CD8-positive, alpha-beta memory T cell (primary cell): ENCODE measurements around the gene KLF1. TPM values are rescaled to one million over a fixed set of nuclear protein-coding genes. Genes with fewer than 3 reads are reported as not detected.
A peak's percentile ranks its signal among the peaks of the same experiment; 100 is the strongest.
"Not testable (repeated sequence)": the region's sequence is repeated elsewhere in the genome, so short reads cannot be mapped to it uniquely, and the experiment has no call there.

ENCODE experiments used
- CTCF ChIA-PET: fragments of 350-600 bp; sonication (Branson Sonifier 250); formaldehyde crosslinking; loops from one replicate; lab custom pipeline; 2021; ENCODE audit warnings: antibody characterized with exemption; lab: Charles Lee
- POLR2A ChIA-PET: fragments of 350-600 bp; sonication (Branson Sonifier 250); formaldehyde crosslinking; loops from one replicate; lab custom pipeline; 2021; ENCODE audit warnings: antibody characterized with exemption; lab: Charles Lee
- DNase-seq, 5 donors: peaks; one replicate each; pipeline versions ENCODE4 v3.0.0 to v3.0.0-alpha.2; 2020 to 2022; ENCODE audit warnings: mixed read lengths in 1 of 5
- H3K27ac ChIP-seq: one replicate; pipeline ENCODE4 v1.7.0; 2013; ENCODE audit warnings: low read depth, mild to moderate bottlenecking, low read length, moderate library complexity
- H3K27me3 ChIP-seq: 2 replicates; pipeline ENCODE4 v1.7.0; 2013; ENCODE audit warnings: low read length, mild to moderate bottlenecking; ENCODE audit not compliant: insufficient read depth, poor library complexity, severe bottlenecking
- H3K36me3 ChIP-seq: 2 replicates; pipeline ENCODE4 v1.7.0; 2013; ENCODE audit warnings: mild to moderate bottlenecking, low read length, moderate library complexity; ENCODE audit not compliant: insufficient read depth
- H3K4me1 ChIP-seq: 2 replicates; pipeline ENCODE4 v1.7.0; 2013; ENCODE audit warnings: mild to moderate bottlenecking, low read length, moderate library complexity; ENCODE audit not compliant: insufficient read depth
- H3K4me3 ChIP-seq: 2 replicates; pipeline ENCODE4 v1.7.0; 2013; ENCODE audit warnings: mild to moderate bottlenecking, low read length
- H3K9me3 ChIP-seq: 2 replicates; pipeline ENCODE4 v1.7.0; 2013; ENCODE audit warnings: mild to moderate bottlenecking, low read length
- H3K27ac Mint-ChIP-seq, 8 donors: one replicate each; pipeline ENCODE4 v1.8.0; 2020 to 2021; ENCODE audit warnings: mixed read lengths in 8 of 8, mild to moderate bottlenecking in 6 of 8, inconsistent platforms in 3 of 8, moderate library complexity in 3 of 8
- H3K27me3 Mint-ChIP-seq, 2 donors: one replicate each; pipeline ENCODE4 v1.8.0; 2020 to 2021; ENCODE audit warnings: mixed read lengths in 2 of 2, mild to moderate bottlenecking in 1 of 2, moderate library complexity in 1 of 2
- H3K36me3 Mint-ChIP-seq, 3 donors: one replicate each; pipeline ENCODE4 v1.8.0; 2020 to 2021; ENCODE audit warnings: mixed read lengths in 3 of 3, inconsistent platforms in 1 of 3, mild to moderate bottlenecking in 1 of 3
- H3K4me1 Mint-ChIP-seq, 3 donors: one replicate each; pipeline ENCODE4 v1.8.0; 2020 to 2021; ENCODE audit warnings: mixed read lengths in 3 of 3, inconsistent platforms in 1 of 3, mild to moderate bottlenecking in 1 of 3
- H3K4me3 Mint-ChIP-seq, 7 donors: one replicate each; pipeline ENCODE4 v1.8.0; 2020 to 2021; ENCODE audit warnings: mixed read lengths in 7 of 7, mild to moderate bottlenecking in 6 of 7, moderate library complexity in 4 of 7, inconsistent platforms in 2 of 7
- H3K9me3 Mint-ChIP-seq, 5 donors: one replicate each; pipeline ENCODE4 v1.8.0; 2020 to 2022; ENCODE audit warnings: mixed read lengths in 5 of 5, mild to moderate bottlenecking in 3 of 5, moderate library complexity in 2 of 5, inconsistent platforms in 1 of 5
- polyA plus RNA-seq: library from polyadenylated mRNA; unstranded; fragments of 300-500 nt; fragmentation: Illumina TruSeq; gene quantifications from one replicate; pipeline ENCODE4 v1.2.3, GENCODE V29; 2021
- total RNA-seq, 2 experiments: library from RNA; stranded (reverse); gene quantifications; one replicate each; pipeline ENCODE4 v1.2.3, GENCODE V29; 2021

Gene KLF1
- total and polyA plus RNA-seq, 3 experiments from 2014 or later: 0.84 to 0.90 TPM; not detected in 1

GRCh38 chr19:12924621-12925310 lies 37.8 kb upstream of the KLF1 start:
- H3K27me3 ChIP-seq: no peaks in the 10 kb centered on the region
- no peaks in the 10 kb centered on the region for H3K9me3 Mint-ChIP-seq
- POLR2A ChIA-PET: no interaction called here
- DNase-seq: no peak
- H3K4me3 ChIP-seq: no peak overlapping the region
- peaks cover 8 to 63% (median 11%) of the 10 kb centered on the region in 3 donors for H3K36me3 Mint-ChIP-seq
- no peaks in the 10 kb centered on the region for H3K27me3 Mint-ChIP-seq
- H3K36me3 ChIP-seq: peaks cover 37% of the 10 kb centered on the region
- H3K4me1 Mint-ChIP-seq: peaks cover 3 to 10% (median 4%) of the 10 kb centered on the region in 3 donors
- H3K27ac ChIP-seq: no peak overlapping the region
- H3K9me3 ChIP-seq: no peaks in the 10 kb centered on the region
- peak overlapping the region in 1 of 8 donors; percentile 41 for H3K27ac Mint-ChIP-seq
- CTCF ChIA-PET: interaction anchor here (1.0 kb wide), 1 partner anchor 40 kb away, joined by 3 read pairs; no protein-coding TSS in a partner anchor
- H3K4me3 Mint-ChIP-seq: no peak overlapping the region
- no peaks in the 10 kb centered on the region for H3K4me1 ChIP-seq

DNA sequence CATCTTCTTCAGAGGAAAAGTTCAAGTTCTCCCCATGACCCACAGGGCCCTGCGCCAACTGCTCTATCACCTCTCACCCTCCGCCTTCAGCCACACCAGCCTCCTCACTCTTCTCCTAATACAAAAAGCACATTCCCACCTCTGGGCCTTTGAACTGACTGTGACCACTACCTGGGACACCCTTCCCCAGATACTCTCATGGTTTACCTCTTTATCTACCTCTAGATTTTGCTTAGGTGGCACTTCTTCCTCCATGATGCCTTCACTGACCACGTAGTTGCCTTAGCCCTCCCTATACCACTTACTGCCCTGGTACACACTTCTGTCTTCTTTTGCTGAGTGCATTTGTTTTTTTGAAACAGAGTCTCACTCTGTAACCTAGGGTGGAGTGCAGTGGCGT lies 36.0 kb upstream of the KLF1 start:
- Mint-ChIP-seq H3K36me3 (peaks cover 5 to 48% (median 8%) of the 10 kb centered on the region in 3 donors), H3K27ac (peak overlapping the region in 3 of 8 donors; percentile 17 to 63 (median 54)), H3K4me1 (peaks cover 8 to 16% (median 12%) of the 10 kb centered on the region in 3 donors), H3K9me3 (no peaks in the 10 kb centered on the region), H3K4me3 (no peak overlapping the region), H3K27me3 (no peaks in the 10 kb centered on the region)
- no peaks in the 10 kb centered on the region for H3K9me3 ChIP-seq
- DNase-seq: no peak
- peaks cover 23% of the 10 kb centered on the region for H3K36me3 ChIP-seq
- ChIA-PET POLR2A (no interaction called here), CTCF (interaction anchor here (1.3 kb wide), 1 partner anchor 38 kb away, joined by 3 read pairs; no protein-coding TSS in a partner anchor)
- peaks cover 5% of the 10 kb centered on the region for H3K4me1 ChIP-seq
- no peak overlapping the region for H3K4me3 ChIP-seq
- no peaks in the 10 kb centered on the region for H3K27me3 ChIP-seq
- H3K27ac ChIP-seq: no peak overlapping the region

DNA sequence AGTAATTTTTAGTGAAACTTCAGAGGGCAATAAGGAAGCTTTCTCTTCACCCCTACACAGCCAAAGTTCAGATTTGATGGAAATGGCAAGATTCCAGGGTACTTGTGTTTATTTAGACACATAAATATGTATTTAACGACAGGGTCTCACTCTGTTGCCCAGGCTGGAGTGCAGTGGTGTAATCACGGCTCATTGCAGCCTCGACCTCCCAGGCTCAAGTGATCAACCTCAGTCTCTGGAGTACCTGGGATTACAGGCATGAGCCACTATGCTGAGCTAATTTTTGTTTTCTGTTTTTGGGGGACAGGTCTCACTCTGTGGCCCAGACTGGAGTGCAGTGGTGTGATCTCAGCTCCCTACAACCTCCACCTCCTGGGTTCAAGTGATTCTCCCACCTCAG lies 34.0 kb upstream of the KLF1 start:
- ChIA-PET CTCF (interaction anchor here (2.4 kb wide), 1 partner anchor 44 kb away, joined by 8 read pairs; no protein-coding TSS in a partner anchor), POLR2A (no interaction called here)
- Mint-ChIP-seq H3K4me3 (peak overlapping the region in 1 of 7 donors; percentile 6), H3K27me3 (no peaks in the 10 kb centered on the region), H3K9me3 (no peaks in the 10 kb centered on the region), H3K36me3 (peaks cover 3 to 35% (median 5%) of the 10 kb centered on the region in 3 donors), H3K4me1 (peaks cover 12 to 20% (median 14%) of the 10 kb centered on the region in 3 donors), H3K27ac (peak overlapping the region in 4 of 8 donors; percentile 9 to 80 (median 38))
- Histone ChIP-seq H3K4me3 (no peak overlapping the region), H3K27me3 (no peaks in the 10 kb centered on the region), H3K36me3 (peaks cover 12% of the 10 kb centered on the region), H3K27ac (no peak overlapping the region), H3K9me3 (no peaks in the 10 kb centered on the region), H3K4me1 (peaks cover 5% of the 10 kb centered on the region)
- DNase-seq: no peak

DNA sequence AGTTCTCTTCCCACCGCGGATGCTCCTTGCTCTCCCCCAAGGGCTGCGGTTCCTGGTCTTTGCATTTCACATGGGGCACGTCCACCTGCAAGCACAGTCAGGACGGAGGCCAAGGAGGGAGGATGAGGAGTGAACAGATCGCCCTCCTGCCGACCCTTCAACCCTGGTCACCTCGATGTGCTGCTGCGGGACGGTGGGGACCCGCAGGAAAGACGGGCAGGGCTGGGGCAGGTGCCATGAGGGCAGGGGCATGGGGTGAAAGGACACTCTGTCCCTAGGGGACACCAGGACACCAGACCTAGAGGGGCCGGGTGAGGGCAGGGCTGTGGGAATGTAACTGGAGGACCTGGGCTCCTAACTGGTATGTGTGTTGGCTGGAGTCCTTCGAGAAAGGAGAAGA lies 31.3 kb upstream of the KLF1 start:
- no peak for DNase-seq
- peak overlapping the region in 4 of 8 donors; percentile 17 to 86 (median 81) for H3K27ac Mint-ChIP-seq
- POLR2A ChIA-PET: interaction anchor here (1.4 kb wide), 1 partner anchor 15 kb away, joined by 12 read pairs; the partner anchor contains the start of gene FARSA
- H3K27me3 ChIP-seq: no peaks in the 10 kb centered on the region
- no peaks in the 10 kb centered on the region for H3K9me3 ChIP-seq
- no peaks in the 10 kb centered on the region for H3K9me3 Mint-ChIP-seq
- peaks cover 0 to 2% of the 10 kb centered on the region in 2 donors for H3K27me3 Mint-ChIP-seq
- CTCF ChIA-PET: no interaction called here
- no peaks in the 10 kb centered on the region for H3K36me3 ChIP-seq
- H3K4me3 Mint-ChIP-seq: peak overlapping the region in 1 of 7 donors; percentile 23
- H3K4me3 ChIP-seq: no peak overlapping the region
- H3K4me1 Mint-ChIP-seq: peaks cover 28 to 43% (median 29%) of the 10 kb centered on the region in 3 donors
- no peak overlapping the region for H3K27ac ChIP-seq
- peaks cover 24% of the 10 kb centered on the region for H3K4me1 ChIP-seq
- H3K36me3 Mint-ChIP-seq: peaks cover 3 to 12% (median 5%) of the 10 kb centered on the region in 3 donors

- H3K27me3 ChIP-seq, H3K36me3 ChIP-seq, H3K9me3 ChIP-seq, DNase-seq, H3K4me3 Mint-ChIP-seq, H3K4me3 ChIP-seq, H3K9me3 Mint-ChIP-seq, H3K27me3 Mint-ChIP-seq, H3K36me3 Mint-ChIP-seq, H3K27ac ChIP-seq: not testable (repeated sequence)
- H3K4me1 ChIP-seq: peaks cover 28% of the 10 kb centered on the region
- Mint-ChIP-seq H3K4me1 (peaks cover 28 to 45% (median 31%) of the 10 kb centered on the region in 3 donors), H3K27ac (peak overlapping the region in 2 of 8 donors; percentile 50 to 58)
- POLR2A ChIA-PET: interaction anchor here (0.6 kb wide), 3 partner anchors 18 to 965 kb away, joined by 3 read pairs; partner anchors contain the start of gene FARSA
- CTCF ChIA-PET: interaction anchor here (1.0 to 1.2 kb wide), 2 partner anchors 31 to 39 kb away, joined by 3 read pairs; no protein-coding TSS in a partner anchor
Measured at GRCh38 chr19:12915860-12916259, 28.9 kb upstream of the KLF1 start.

DNA sequence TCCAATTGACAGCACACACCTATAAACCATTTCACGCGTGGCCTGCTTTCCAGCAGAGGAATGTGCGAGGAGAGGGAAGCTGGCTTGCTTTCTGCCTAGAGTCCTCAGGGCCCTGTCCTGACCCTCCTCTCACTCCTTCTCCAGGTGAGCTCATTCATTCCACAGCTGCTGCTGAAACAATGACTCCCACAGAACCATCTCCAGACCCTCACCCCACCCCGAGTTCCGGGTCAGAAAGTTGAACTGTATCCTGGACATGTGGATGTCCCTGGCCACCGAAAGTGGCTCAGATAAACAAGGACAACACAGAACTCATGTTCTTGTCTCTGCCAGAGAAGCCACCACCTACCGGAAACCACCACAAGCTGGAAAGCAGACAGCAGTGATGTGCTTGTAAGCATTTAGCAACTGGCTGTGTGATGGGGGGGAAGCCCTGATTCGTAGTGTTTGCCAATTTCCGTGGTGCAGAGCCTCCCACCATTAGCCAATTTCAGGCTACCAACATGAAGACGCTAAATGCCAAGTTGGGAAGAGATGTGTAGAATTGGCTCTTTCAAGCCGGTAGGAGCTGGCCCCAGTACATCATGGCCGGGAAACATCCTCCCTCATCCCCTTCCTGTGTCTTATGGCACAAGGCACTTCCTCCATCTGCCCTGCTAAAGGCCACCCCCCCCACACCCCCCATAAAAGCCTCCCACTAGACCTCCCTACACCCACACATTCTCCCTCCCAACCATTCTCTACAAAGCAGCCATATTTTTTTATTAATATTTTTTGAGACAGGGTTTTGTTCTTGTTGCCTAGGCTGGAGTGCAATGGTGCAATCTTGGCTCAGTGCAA lies 27.1 kb upstream of the KLF1 start:
- Histone ChIP-seq H3K36me3 (no peaks in the 10 kb centered on the region), H3K4me3 (peak overlapping the region; percentile 39), H3K4me1 (peaks cover 28% of the 10 kb centered on the region), H3K27ac (no peak overlapping the region), H3K9me3 (no peaks in the 10 kb centered on the region), H3K27me3 (no peaks in the 10 kb centered on the region)
- Mint-ChIP-seq H3K27ac (peak overlapping the region; percentile 88 to 96 (median 92)), H3K27me3 (peaks cover 0 to 2% of the 10 kb centered on the region in 2 donors), H3K36me3 (no peaks in the 10 kb centered on the region), H3K4me1 (peaks cover 22 to 37% (median 22%) of the 10 kb centered on the region in 3 donors), H3K4me3 (peak overlapping the region; percentile 50 to 83 (median 71)), H3K9me3 (no peaks in the 10 kb centered on the region)
- DNase-seq: peak; percentile 26 to 76 (median 44)
- CTCF ChIA-PET: interaction anchor here (1.1 to 2.8 kb wide), 7 partner anchors 10 to 148 kb away, joined by 3 to 10 read pairs (median 3); partner anchors contain the start of genes GCDH and KLF1
- POLR2A ChIA-PET: interaction anchor here (0.5 to 1.5 kb wide), 6 partner anchors 14 to 159 kb away, joined by 4 to 9 read pairs (median 8); partner anchors contain the start of genes CALR, DNASE2 and GCDH

GRCh38 chr19:12913011-12913561 lies 26.1 kb upstream of the KLF1 start:
- peak overlapping the region in 3 of 8 donors; percentile 51 to 93 (median 93) for H3K27ac Mint-ChIP-seq
- H3K9me3 Mint-ChIP-seq: no peaks in the 10 kb centered on the region
- Histone ChIP-seq H3K9me3 (no peaks in the 10 kb centered on the region), H3K4me3 (no peak overlapping the region), H3K4me1 (peaks cover 22% of the 10 kb centered on the region), H3K27me3 (no peaks in the 10 kb centered on the region), H3K27ac (no peak overlapping the region), H3K36me3 (no peaks in the 10 kb centered on the region)
- peaks cover 19 to 29% (median 20%) of the 10 kb centered on the region in 3 donors for H3K4me1 Mint-ChIP-seq
- H3K4me3 Mint-ChIP-seq: no peak overlapping the region
- H3K27me3 Mint-ChIP-seq: peaks cover 0 to 2% of the 10 kb centered on the region in 2 donors
- no peaks in the 10 kb centered on the region for H3K36me3 Mint-ChIP-seq
- no peak for DNase-seq
- POLR2A ChIA-PET: interaction anchor here (0.6 to 1.5 kb wide), 3 partner anchors 26 to 160 kb away, joined by 4 to 9 read pairs (median 8); partner anchors contain the start of genes CALR and DNASE2
- CTCF ChIA-PET: interaction anchor here (1.3 to 2.8 kb wide), 4 partner anchors 23 to 52 kb away, joined by 3 to 10 read pairs (median 6); partner anchors contain the start of genes GCDH and KLF1
